ENCODE data around the gene CDHR4.

- TF ChIP-seq POLR2A (IDR thresholded peaks at IDR 0.05; ENCODE audit: low read length) = no peak
- no peak for TF ChIP-seq GATA1 (IDR thresholded peaks at IDR 0.05; ENCODE audit: low read depth, low read length)
Observed at GRCh38 chr3:49799761-49800160, at the start of gene CDHR4.

All from erythroblast (primary cell).